Right cardiac atrium (tissue), 5 donors: ENCODE results near the gene MERTK. TPM values are rescaled to one million over a fixed set of nuclear protein-coding genes. Genes with fewer than 3 reads are reported as not detected.
"Not testable (repeated sequence)": the region's sequence is repeated elsewhere in the genome, so short reads cannot be mapped to it uniquely, and the experiment has no call there.

ENCODE experiments used
- ATAC-seq, 2 donors: fragments of 200-7000 bp; cut with Tn5 transposase; one replicate each; pipeline versions ENCODE4 v1.8.0 to v1.9.1; 2020; ENCODE audit warnings: moderate library complexity in 2 of 2, mild to moderate bottlenecking in 1 of 2
- DNase-seq, 3 donors: peaks; one replicate each; pipeline ENCODE4 v3.0.0-alpha.2; 2020
- H3K27ac ChIP-seq: one replicate; pipeline ENCODE4 v1.5.1; 2013; ENCODE audit warnings: mild to moderate bottlenecking, low read length, control low read depth, moderate library complexity
- H3K27me3 ChIP-seq: one replicate; pipeline ENCODE4 v1.6.1; 2013; ENCODE audit not compliant: control insufficient read depth, insufficient read depth
- H3K4me1 ChIP-seq: one replicate; pipeline ENCODE4 v1.6.1; 2013; ENCODE audit warnings: low read length; ENCODE audit not compliant: control insufficient read depth, insufficient read depth
- H3K4me3 ChIP-seq: one replicate; pipeline ENCODE4 v1.5.1; 2013; ENCODE audit warnings: low read length, control low read depth
- H3K9me3 ChIP-seq: one replicate; pipeline ENCODE4 v1.6.1; 2013; ENCODE audit warnings: low read length; ENCODE audit not compliant: control insufficient read depth
- WGBS: extraction: QIAGEN DNeasy Blood & Tissue Kit; methylation state at CpG from one replicate; pipeline ENCODE4 v1.1.7; 2013; 5-methylcytosine and 5-hydroxymethylcytosine counted together
- intact Hi-C, 4 donors: fragments of 100-400 bp; cut with DNase I; formaldehyde crosslinking; loops; one replicate each; pipeline versions ENCODE4 v1.11.0 to v1.14.0; 2022 to 2023
- polyA plus RNA-seq: library from polyadenylated mRNA; stranded (reverse); fragments of 200-250 nt; gene quantifications from one replicate; pipeline ENCODE4 v1.2.3, GENCODE V29; 2013
- total RNA-seq, 4 donors: library from RNA; stranded (reverse); fragmentation: NEBNext Ultra II Directional; extraction: Animal tissue kit (Norgen Biotek cat#: 25700); gene quantifications; one replicate each; pipeline ENCODE4 v1.2.1, GENCODE V29; 2021
- donor health status: healthy with polysubstance abuse.
- donor health status: DM: no; HTN: yes; CAD: no.
- donor health status: DM: no; HTN: no; CAD: no.
- donor health status: DM: no; HTN: yes; CAD: no; lungs with severe emphysema.
- donor health status: DM: yes; HTN: yes; CAD: no.

The MERTK gene
- total and polyA plus RNA-seq, 5 donors, result 3.8 to 11.4 (median 9.1) TPM

GRCh38 chr2:111909997-111910396 lies 11.6 kb downstream of the MERTK start:
- not testable (repeated sequence) for H3K4me3 ChIP-seq, H3K4me1 ChIP-seq, H3K9me3 ChIP-seq, H3K27ac ChIP-seq, H3K27me3 ChIP-seq, DNase-seq, ATAC-seq
- intact Hi-C loops, result loop anchor here in 2 of 4 donors (10.0 kb wide), 2 partner anchors 55 to 65 kb away; no protein-coding TSS in a partner anchor
- WGBS, result 94% methylated on average over 4 of the region's 4 CpGs

GRCh38 chr2:111910609-111911277 lies 12.3 kb downstream of the MERTK start:
- DNase-seq (peak in 1 of 3 donors; percentile 72), ATAC-seq (peak in 1 of 2 donors; percentile 56)
- WGBS, result 52% methylated on average over 2 of the region's 2 CpGs
- H3K4me3 ChIP-seq, result no peak overlapping the region
- H3K27ac ChIP-seq, result no peak overlapping the region
- no peaks in the 10 kb centered on the region for H3K27me3 ChIP-seq
- no peaks in the 10 kb centered on the region for H3K9me3 ChIP-seq
- intact Hi-C loops, result no loop called here
- H3K4me1 ChIP-seq, result peaks cover 6% of the 10 kb centered on the region

- WGBS, result 91% methylated on average over 7 of the region's 7 CpGs
- ATAC-seq, H3K4me3 ChIP-seq, intact Hi-C loops, H3K27ac ChIP-seq, H3K4me1 ChIP-seq, DNase-seq, H3K27me3 ChIP-seq, H3K9me3 ChIP-seq: not testable (repeated sequence)
Measured at GRCh38 chr2:111911295-111911977, 13.0 kb downstream of the MERTK start.

GRCh38 chr2:111912547-111912946 lies 14.1 kb downstream of the MERTK start:
- Histone ChIP-seq H3K4me1 (peaks cover 3% of the 10 kb centered on the region), H3K27ac (no peak overlapping the region), H3K4me3 (no peak overlapping the region), H3K27me3 (no peaks in the 10 kb centered on the region), H3K9me3 (no peaks in the 10 kb centered on the region)
- peak; percentile 55 for ATAC-seq
- 63% methylated on average over 2 of the region's 2 CpGs for WGBS
- DNase-seq, result no peak
- intact Hi-C loops, result no loop called here

GRCh38 chr2:111917106-111917505 lies 18.7 kb downstream of the MERTK start:
- H3K27ac ChIP-seq, result no peak overlapping the region
- no peak overlapping the region for H3K4me3 ChIP-seq
- H3K4me1 ChIP-seq, result peaks cover 5% of the 10 kb centered on the region
- 74% methylated on average over 3 of the region's 3 CpGs for WGBS
- ATAC-seq, result no peak
- no peaks in the 10 kb centered on the region for H3K27me3 ChIP-seq
- DNase-seq, result no peak
- no peaks in the 10 kb centered on the region for H3K9me3 ChIP-seq
- intact Hi-C loops, result no loop called here

- H3K27me3 ChIP-seq, result no peaks in the 10 kb centered on the region
- intact Hi-C loops, result no loop called here
- no peak overlapping the region for H3K27ac ChIP-seq
- no peak for ATAC-seq
- H3K4me1 ChIP-seq, result peaks cover 3% of the 10 kb centered on the region
- no peaks in the 10 kb centered on the region for H3K9me3 ChIP-seq
- no peak overlapping the region for H3K4me3 ChIP-seq
- no peak for DNase-seq
- WGBS, result 68% methylated on average over 1 of the region's 1 CpG
Measured at GRCh38 chr2:111918383-111918806, 20.0 kb downstream of the MERTK start.

- Histone ChIP-seq H3K9me3 (no peaks in the 10 kb centered on the region), H3K4me1 (peaks cover 3% of the 10 kb centered on the region), H3K27ac (no peak overlapping the region), H3K4me3 (no peak overlapping the region), H3K27me3 (no peaks in the 10 kb centered on the region)
- 59% methylated on average over 2 of the region's 2 CpGs for WGBS
- intact Hi-C loops, result no loop called here
- DNase-seq (no peak), ATAC-seq (no peak)
Measured at GRCh38 chr2:111919365-111919764, 21.0 kb downstream of the MERTK start.

GRCh38 chr2:111919794-111920608 lies 21.6 kb downstream of the MERTK start:
- DNase-seq, result peak; percentile 55 to 64 (median 64)
- no peak overlapping the region for H3K27ac ChIP-seq
- no peak overlapping the region for H3K4me3 ChIP-seq
- no peaks in the 10 kb centered on the region for H3K27me3 ChIP-seq
- H3K9me3 ChIP-seq, result no peaks in the 10 kb centered on the region
- intact Hi-C loops, result no loop called here
- WGBS, result 70% methylated on average over 8 of the region's 8 CpGs
- H3K4me1 ChIP-seq, result peaks cover 3% of the 10 kb centered on the region
- ATAC-seq, result peak; percentile 80 to 83

GRCh38 chr2:111923276-111923804 lies 24.9 kb downstream of the MERTK start:
- 52% methylated on average over 4 of the region's 4 CpGs for WGBS
- peaks cover 3% of the 10 kb centered on the region for H3K4me1 ChIP-seq
- no peak overlapping the region for H3K27ac ChIP-seq
- H3K9me3 ChIP-seq, result no peaks in the 10 kb centered on the region
- ATAC-seq, result no peak
- intact Hi-C loops, result no loop called here
- H3K4me3 ChIP-seq, result no peak overlapping the region
- DNase-seq, result no peak
- no peaks in the 10 kb centered on the region for H3K27me3 ChIP-seq

- ATAC-seq (no peak), DNase-seq (no peak)
- 90% methylated on average over 3 of the region's 3 CpGs for WGBS
- Histone ChIP-seq H3K27me3 (no peaks in the 10 kb centered on the region), H3K4me1 (no peaks in the 10 kb centered on the region), H3K9me3 (no peaks in the 10 kb centered on the region), H3K27ac (no peak overlapping the region), H3K4me3 (no peak overlapping the region)
- intact Hi-C loops, result no loop called here
Measured at GRCh38 chr2:111924617-111925107, 26.3 kb downstream of the MERTK start.
